Measurements from ENCODE around the gene FPR3.

Gene FPR3

DNA sequence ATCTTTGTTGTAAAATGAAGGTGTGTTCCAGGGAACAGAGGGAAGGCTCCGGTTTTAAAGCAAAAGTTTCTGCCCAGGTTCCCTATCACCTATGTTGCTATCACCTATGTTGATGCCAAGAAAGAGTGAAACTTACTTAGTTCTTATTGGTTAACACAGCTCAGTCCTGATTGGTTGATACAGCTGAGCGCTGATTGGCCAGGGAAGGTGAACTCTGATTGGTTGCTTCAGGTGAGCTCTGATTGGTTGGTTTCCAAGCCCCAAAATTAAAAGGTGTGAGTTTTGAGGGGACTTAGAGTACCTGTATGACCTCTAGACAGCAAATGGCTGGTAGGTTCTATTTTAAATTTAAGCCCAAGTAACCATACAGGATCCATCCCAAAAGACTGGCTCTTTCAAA is 42.2 kb downstream of the FPR3 start:
- Histone ChIP-seq H3K4me3 (replicated peaks; ENCODE audit: low read depth, low read length) (no peak overlapping the region), H3K27me3 (replicated peaks; ENCODE audit: control insufficient read depth, insufficient read depth, low read length) (no peaks in the 10 kb centered on the region), H3K36me3 (ENCODE audit: control insufficient read depth, insufficient read depth, low read length) (no peaks in the 10 kb centered on the region)
- DNase-seq (ENCODE audit: extremely low read depth, insufficient read length) = no peak
- TF ChIP-seq, protein P1, sequence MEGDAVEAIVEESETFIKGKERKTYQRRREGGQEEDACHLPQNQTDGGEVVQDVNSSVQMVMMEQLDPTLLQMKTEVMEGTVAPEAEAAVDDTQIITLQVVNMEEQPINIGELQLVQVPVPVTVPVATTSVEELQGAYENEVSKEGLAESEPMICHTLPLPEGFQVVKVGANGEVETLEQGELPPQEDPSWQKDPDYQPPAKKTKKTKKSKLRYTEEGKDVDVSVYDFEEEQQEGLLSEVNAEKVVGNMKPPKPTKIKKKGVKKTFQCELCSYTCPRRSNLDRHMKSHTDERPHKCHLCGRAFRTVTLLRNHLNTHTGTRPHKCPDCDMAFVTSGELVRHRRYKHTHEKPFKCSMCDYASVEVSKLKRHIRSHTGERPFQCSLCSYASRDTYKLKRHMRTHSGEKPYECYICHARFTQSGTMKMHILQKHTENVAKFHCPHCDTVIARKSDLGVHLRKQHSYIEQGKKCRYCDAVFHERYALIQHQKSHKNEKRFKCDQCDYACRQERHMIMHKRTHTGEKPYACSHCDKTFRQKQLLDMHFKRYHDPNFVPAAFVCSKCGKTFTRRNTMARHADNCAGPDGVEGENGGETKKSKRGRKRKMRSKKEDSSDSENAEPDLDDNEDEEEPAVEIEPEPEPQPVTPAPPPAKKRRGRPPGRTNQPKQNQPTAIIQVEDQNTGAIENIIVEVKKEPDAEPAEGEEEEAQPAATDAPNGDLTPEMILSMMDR (IDR thresholded peaks at IDR 0.05; ENCODE audit: insufficient read depth, low read length, poor library complexity, severe bottlenecking) = no peak

- H3K4me3 ChIP-seq (replicated peaks; ENCODE audit: low read depth, low read length) = no peak overlapping the region
- no peaks in the 10 kb centered on the region for H3K27me3 ChIP-seq (replicated peaks; ENCODE audit: control insufficient read depth, insufficient read depth, low read length)
- DNase-seq (ENCODE audit: extremely low read depth, insufficient read length) = no peak
- TF ChIP-seq, protein P1 (IDR thresholded peaks at IDR 0.05; ENCODE audit: insufficient read depth, low read length, poor library complexity, severe bottlenecking) = no peak
- H3K36me3 ChIP-seq (ENCODE audit: control insufficient read depth, insufficient read depth, low read length) = no peaks in the 10 kb centered on the region
These were observed 67.1 kb downstream of the FPR3 start for GRCh38 chr19:51861870-51862622.

DNA sequence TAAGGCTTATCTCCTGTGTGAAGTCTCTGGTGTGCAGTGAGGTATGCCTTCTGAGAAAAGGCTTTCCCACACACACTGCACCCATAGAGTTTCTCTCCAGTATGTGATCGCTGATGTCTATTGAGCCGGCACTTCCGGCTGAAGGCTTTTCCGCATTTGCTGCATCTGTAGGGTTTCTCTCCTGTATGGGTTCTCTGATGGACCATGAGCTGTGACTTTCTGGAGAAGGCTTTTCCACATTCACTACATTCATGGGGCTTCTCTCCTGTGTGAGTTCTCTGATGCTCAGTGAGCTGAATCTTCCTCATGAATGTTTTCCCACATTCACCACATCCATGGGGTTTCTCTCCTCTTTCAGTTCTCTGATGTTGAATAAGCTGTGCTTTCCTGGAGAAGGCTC is 78.1 kb downstream of the FPR3 start:
- no peak for DNase-seq (ENCODE audit: extremely low read depth, insufficient read length)
- Histone ChIP-seq H3K4me3 (replicated peaks; ENCODE audit: low read depth, low read length) (no peak overlapping the region), H3K36me3 (ENCODE audit: control insufficient read depth, insufficient read depth, low read length) (peaks cover 6% of the 10 kb centered on the region), H3K27me3 (replicated peaks; ENCODE audit: control insufficient read depth, insufficient read depth, low read length) (no peaks in the 10 kb centered on the region)
- TF ChIP-seq, protein P1 (IDR thresholded peaks at IDR 0.05; ENCODE audit: insufficient read depth, low read length, poor library complexity, severe bottlenecking) = no peak

All from GM06990 (cell line).